Astrocyte of the cerebellum (primary cell): Measurements from ENCODE around the gene AGMO.

Experiments used
- DNase-seq: peaks from one replicate; pipeline ENCODE4 v3.0.0-alpha.2; 2011; ENCODE audit warnings: low read depth
- H3K4me3 ChIP-seq: 2 replicates; pipeline ENCODE4 v1.5.1; 2011; ENCODE audit warnings: mild to moderate bottlenecking, low read depth, low read length, moderate library complexity
- CTCF ChIP-seq: IDR thresholded peaks from 2 replicates; pipeline ENCODE4 v1.5.1; 2012; ENCODE audit warnings: low read length, low read depth, moderate library complexity, mild to moderate bottlenecking; ENCODE audit errors: missing control alignments
- in situ Hi-C: cut with HindIII; loops from 2 replicates; pipeline ENCODE4 v1.10.0; 2017; ENCODE audit warnings: low sequenced_read_pairs

Gene AGMO

GRCh38 chr7:15403315-15403714, 158.5 kb downstream of the AGMO start:
- in situ Hi-C loops, result no loop called here

GRCh38 chr7:15402436-15403136, 159.2 kb downstream of the AGMO start:
- no peak for DNase-seq
- no peak for TF ChIP-seq CTCF
- no peak overlapping the region for H3K4me3 ChIP-seq
- in situ Hi-C loops, result no loop called here

More at GRCh38 chr7:15403315-15403714, 158.5 kb downstream of the AGMO start:
- no peak for TF ChIP-seq CTCF
- no peak for DNase-seq
- no peak overlapping the region for H3K4me3 ChIP-seq

- no peak for TF ChIP-seq CTCF
- H3K4me3 ChIP-seq, result no peak overlapping the region
- in situ Hi-C loops, result no loop called here
- no peak for DNase-seq
Observed at GRCh38 chr7:15400440-15400839, 161.4 kb downstream of the AGMO start.

- H3K4me3 ChIP-seq, result no peak overlapping the region
- no peak for DNase-seq
- in situ Hi-C loops, result no loop called here
- TF ChIP-seq CTCF, result no peak
Observed at GRCh38 chr7:15399441-15399840, 162.4 kb downstream of the AGMO start.

GRCh38 chr7:15397922-15398760, 163.7 kb downstream of the AGMO start:
- no peak for TF ChIP-seq CTCF

GRCh38 chr7:15397159-15397550, 164.7 kb downstream of the AGMO start:
- in situ Hi-C loops, result no loop called here
- H3K4me3 ChIP-seq, result no peak overlapping the region
- no peak for TF ChIP-seq CTCF
- no peak for DNase-seq

More at GRCh38 chr7:15397922-15398760, 163.7 kb downstream of the AGMO start:
- peak; percentile 71 for DNase-seq
- H3K4me3 ChIP-seq, result no peak overlapping the region
- in situ Hi-C loops, result no loop called here
